ENCODE results near the gene RAP2B.
"Not testable (repeated sequence)": the region's sequence is repeated elsewhere in the genome, so short reads cannot be mapped to it uniquely, and the experiment has no call there.

RAP2B gene

DNA sequence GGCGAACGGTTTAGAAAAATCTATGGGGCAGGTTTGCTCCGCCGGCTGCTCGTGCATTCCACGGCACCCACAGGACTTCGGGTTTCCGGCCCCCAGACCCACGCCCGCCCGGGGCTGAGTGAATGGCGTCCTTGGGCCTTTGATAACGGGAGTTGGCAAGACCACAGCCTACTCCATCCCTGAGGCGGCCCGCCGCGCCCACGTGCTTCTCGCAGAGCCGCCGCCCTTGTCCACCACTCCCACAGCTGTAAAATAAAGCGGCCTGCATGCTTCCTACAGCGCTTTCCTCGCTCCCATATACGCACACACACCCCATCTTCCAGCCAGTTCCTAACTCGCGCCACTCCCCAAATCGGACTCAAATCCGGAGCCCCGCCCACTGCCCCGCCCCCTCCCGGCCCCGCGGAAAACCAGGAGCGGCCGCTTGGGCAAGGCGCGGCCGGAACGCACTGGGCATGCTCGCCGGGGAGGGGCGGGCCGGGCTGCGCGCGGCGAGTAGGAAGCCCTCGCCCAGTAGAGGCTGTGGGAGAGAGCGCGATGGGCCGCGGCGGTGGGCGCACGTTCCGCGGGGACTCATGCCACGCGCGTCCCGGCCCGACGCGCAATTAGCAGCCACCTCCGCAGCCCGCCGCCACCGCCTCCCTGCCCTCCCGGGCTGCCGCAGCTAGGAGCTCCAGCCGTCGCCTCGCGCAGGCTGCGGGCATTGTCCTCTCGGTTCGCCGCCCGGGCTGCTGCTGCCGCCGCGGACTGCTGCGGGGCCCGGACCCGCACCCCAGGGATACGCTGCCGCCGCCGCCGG, at the start of gene RAP2B:
RAP2B (plus strand) TSS at position 513 of the 799 bp plus-strand sequence. CDS start 468 bp downstream, outside the sequence.
- peak; percentile 94 for DNase-seq (ENCODE audit: low read depth)

GRCh38 chr3:153113541-153113940, 48.5 kb upstream of the RAP2B start:
- no peak for DNase-seq (ENCODE audit: low read depth)

DNA sequence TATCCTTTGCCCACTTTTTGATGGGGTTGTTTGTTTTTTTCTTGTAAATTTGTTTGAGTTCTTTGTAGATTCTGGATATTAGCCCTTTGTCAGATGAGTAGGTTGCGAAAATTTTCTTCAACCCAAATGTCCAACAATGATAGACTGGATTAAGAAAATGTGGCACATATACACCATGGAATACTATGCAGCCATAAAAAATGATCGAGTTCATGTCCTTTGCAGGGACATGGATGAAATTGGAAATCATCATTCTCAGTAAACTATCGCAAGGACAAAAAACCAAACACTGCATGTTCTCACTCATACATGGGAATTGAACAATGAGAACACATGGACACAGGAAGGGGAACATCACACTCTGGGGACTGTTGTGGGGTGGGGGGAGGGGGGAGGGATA, 47.8 kb upstream of the RAP2B start:
- not testable (repeated sequence) for DNase-seq (ENCODE audit: low read depth)

GRCh38 chr3:153115326-153115725, 46.7 kb upstream of the RAP2B start:
- no peak for DNase-seq (ENCODE audit: low read depth)

- no peak for DNase-seq (ENCODE audit: low read depth)
Measured at GRCh38 chr3:153127788-153128187, 34.2 kb upstream of the RAP2B start.

GRCh38 chr3:153129426-153129825, 32.6 kb upstream of the RAP2B start:
- no peak for DNase-seq (ENCODE audit: low read depth)

GRCh38 chr3:153129866-153130265, 32.2 kb upstream of the RAP2B start:
- DNase-seq (ENCODE audit: low read depth): no peak

GRCh38 chr3:153130312-153130977, 31.6 kb upstream of the RAP2B start:
- DNase-seq (ENCODE audit: low read depth): no peak

- no peak for DNase-seq (ENCODE audit: low read depth)
Measured at GRCh38 chr3:153137626-153138025, 24.4 kb upstream of the RAP2B start.

DNA sequence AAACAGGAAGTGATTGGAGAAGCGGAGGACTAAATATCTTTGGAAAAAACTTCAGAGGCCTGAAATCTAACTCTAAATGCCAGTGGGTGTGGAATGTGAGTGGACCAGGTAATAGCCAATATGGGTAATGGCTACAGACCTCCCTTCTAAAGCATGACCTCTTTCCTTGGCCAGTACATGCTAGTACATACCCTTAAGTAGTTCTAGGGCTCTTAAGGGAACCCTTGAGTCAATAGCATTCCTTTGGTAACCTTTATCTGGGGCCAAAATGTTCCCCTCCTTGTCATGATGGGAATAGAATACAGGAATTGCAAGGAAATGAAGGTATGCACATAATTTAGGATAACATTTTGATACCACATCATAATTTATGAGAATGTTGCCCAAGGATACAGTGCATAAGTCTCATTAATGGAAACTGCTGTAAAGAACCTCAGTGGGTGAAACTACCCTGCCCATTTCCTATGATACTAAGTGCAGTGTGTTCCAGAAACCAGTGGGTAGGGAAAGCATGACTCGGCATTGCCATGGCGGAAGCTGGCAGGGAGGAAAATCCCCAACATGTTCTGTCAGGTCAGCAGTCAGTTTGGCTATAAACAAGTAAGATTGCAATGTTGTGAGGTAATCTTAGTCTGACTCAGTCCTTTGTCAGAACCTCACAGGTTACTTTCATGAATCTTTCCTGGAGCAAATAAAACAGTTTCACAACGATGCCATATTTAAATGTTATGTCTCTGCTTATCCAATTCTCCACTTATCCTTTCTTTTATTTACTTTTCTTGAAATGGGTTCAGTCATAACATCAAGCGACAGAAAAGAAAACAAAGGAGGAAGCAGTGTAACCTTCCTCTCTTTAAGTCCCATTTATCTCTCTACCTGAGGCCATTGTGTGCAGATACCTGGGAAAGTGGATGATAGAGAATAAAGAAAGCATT, 23.5 kb upstream of the RAP2B start:
- DNase-seq (ENCODE audit: low read depth): no peak

DNA sequence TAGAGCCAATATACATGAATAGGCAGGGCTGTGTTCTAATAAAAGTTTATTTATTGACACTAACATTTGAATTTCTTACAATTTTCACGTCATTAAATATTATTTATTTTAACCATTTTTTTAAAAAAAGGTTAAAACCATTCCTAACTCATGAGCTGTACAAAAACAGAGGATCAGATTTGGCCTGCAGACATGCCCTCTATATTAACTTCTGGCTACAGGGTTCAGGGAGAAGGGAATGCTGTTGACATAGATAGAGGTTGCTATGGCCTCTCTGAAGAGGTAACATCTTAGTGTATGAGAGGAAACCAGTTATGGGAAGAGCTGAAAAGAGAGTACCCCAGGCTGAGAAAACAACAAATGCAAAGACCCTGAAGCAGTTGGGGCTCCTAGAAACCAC, 19.1 kb upstream of the RAP2B start:
- no peak for DNase-seq (ENCODE audit: low read depth)

DNA sequence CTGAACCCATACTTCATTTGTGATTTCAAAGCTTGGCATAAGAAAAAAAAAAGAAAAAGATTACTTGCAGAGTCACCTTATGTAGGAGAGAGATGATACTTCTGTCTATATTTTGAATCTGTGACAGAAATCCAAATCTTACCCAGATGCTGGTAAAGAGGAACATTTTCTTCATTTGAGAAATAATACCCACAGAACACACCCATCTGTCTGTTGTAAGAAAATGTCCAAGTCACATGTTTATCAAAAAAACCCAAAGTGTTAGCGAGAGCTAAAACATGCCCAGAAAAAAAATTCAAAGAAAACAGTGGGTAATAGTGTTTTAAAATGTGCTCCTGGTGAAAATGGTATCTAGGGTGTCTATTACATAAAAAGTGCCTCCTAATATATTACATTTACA, 18.0 kb upstream of the RAP2B start:
- no peak for DNase-seq (ENCODE audit: low read depth)

DNA sequence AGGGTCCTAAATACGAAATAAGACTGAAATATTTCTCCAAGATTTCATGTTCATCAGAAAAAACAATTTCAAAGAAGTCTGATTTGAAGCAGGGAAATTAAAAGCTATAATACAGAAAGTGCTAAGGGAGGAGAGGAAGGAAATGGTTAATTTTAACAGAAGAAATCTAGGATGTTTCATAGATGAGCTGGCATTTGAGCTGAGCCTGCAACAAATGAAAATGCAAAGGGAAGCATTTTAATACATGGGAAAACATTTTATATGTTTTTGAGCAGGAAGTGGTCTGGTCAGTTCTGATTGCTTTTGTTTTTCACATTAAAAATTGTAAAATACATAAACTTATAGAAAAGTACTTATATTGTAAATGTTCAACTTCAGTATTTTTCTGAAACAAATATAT, 17.2 kb upstream of the RAP2B start:
- no peak for DNase-seq (ENCODE audit: low read depth)

- no peak for DNase-seq (ENCODE audit: low read depth)
Measured at GRCh38 chr3:153145454-153145853, 16.6 kb upstream of the RAP2B start.

- no peak for DNase-seq (ENCODE audit: low read depth)
Measured at GRCh38 chr3:153146191-153147053, 15.6 kb upstream of the RAP2B start.

GRCh38 chr3:153150991-153151390, 11.0 kb upstream of the RAP2B start:
- DNase-seq (ENCODE audit: low read depth): no peak

DNA sequence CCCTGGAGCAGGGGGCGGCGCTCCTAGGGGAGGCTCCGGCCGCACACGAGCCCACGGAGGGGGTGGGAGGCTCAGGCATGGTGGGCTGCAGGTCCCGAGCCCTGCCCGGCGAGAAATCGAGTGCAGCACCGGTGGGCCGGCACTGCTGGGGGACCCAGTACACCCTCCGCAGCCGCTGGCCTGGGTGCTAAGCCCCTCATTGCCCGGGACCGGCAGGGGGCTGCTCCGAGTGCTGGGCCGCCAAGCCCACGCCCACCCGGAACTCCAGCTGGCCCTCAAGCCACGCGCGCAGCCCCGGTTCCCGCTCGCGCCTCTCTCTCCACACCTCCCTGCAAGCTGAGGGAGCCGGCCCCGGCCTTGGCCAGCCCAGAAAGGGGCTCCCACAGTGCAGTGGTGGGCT, 6.2 kb upstream of the RAP2B start:
- not testable (repeated sequence) for DNase-seq (ENCODE audit: low read depth)

DNA sequence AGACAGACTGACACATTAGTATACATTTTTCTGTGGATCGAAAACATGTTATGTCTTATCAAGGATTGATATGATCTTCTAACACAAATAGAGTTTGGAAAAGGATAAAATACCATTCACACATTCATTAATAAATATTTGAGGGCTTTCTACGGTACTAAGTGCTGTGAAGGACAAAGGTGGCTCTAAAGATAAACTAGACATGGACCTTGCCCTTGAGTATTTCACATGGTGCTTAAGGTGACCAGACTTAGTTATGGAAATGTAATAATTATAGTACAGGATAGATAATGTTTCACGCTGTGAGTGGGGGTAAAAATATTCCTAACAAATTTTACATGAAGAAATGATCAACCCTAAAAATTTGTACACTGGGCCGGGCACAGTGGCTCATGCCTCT, 3.8 kb upstream of the RAP2B start:
- no peak for DNase-seq (ENCODE audit: low read depth)

- no peak for DNase-seq (ENCODE audit: low read depth)
Measured at GRCh38 chr3:153158961-153159735, 2.9 kb upstream of the RAP2B start.

DNA sequence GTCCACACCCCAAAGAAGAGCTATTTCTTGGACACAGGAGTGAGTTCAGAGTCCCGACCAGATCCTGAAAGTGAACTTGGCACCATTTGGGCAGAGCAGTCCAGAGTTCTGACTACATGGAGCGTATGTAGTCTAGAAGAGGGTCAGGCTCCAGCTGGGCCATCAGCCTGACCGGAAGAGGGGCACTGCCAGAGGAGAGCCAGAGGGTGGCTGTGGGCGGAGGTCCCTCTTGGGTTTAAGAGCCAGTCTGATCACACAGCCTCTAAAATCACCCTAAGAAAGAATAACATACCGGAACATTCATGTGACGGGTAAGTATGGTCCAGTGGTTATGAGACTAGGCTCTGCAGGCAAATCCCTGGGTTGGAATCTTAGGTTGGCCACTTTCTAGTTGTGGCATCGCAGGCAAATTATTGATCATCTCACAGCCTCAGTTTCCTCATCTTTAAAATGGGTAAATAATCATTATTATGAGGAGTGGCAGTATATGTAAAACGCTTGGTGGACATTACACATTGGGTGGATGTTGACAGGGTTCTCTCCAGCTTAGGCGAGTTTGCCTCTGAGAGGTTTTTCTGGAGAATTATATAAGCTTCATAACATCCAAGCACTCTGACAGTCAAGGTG, 2.1 kb upstream of the RAP2B start:
- no peak for DNase-seq (ENCODE audit: low read depth)
